ENCODE measurements around the gene ZNF474. TPM values are rescaled to one million over a fixed set of nuclear protein-coding genes. Genes with fewer than 3 reads are reported as not detected.

Gene ZNF474
- total and polyA plus RNA-seq, 2 donors (not counting 1 experiment from before 2014, with no cell fraction given), result 0.12 TPM; not detected in 1

DNA sequence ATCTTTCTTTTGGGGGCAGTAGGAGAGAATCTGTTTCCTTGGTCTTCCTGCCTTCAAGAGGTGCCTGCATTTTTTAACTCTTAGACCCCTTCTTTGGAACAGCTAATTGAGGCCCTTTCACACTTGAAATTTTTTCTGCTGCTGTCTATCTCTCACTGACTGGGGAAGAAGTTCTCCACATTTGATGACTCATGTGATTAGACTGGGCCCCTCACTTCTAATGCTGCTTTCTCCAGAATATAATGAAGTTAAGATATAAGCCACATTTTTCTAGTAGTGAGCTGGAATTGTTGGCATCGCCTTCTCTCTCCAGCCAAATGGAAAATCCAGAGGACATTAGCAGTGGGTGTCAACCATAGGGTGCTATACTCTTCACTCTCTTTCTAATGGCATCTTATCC is 12.4 kb downstream of the ZNF474 start:
- H3K27ac Mint-ChIP-seq, result no peak overlapping the region
- ChIA-PET CTCF (interaction anchor here (0.6 kb wide), 1 partner anchor 10 kb away, joined by 4 read pairs; no protein-coding TSS in a partner anchor), POLR2A (no interaction called here)
- Histone ChIP-seq H3K4me1 (ENCODE audit: control insufficient read depth in 2 of 2, insufficient read depth in 2 of 2, low read length in 2 of 2) (no peaks in the 10 kb centered on the region), H3K4me3 (ENCODE audit: control extremely low read depth in 1 of 5, extremely low read depth in 1 of 5, insufficient read depth in 1 of 5, low read depth in 2 of 5, low read length in 4 of 5) (no peak overlapping the region), H3K4me2 (replicated peaks; ENCODE audit: low read depth, low read length, poor library complexity, severe bottlenecking) (no peak overlapping the region), H3K9me3 (ENCODE audit: control extremely low read depth in 1 of 3, control insufficient read depth in 2 of 3, insufficient read depth in 1 of 3, low read length in 2 of 3) (no peaks in the 10 kb centered on the region), H4K20me1 (ENCODE audit: control insufficient read depth, insufficient read depth, low read length, poor library complexity, severe bottlenecking) (no peaks in the 10 kb centered on the region), H3K27ac (ENCODE audit: low read length in 2 of 2) (no peak overlapping the region), H2AFZ (ENCODE audit: insufficient read depth, low read depth, low read length, poor library complexity, severe bottlenecking) (no peak overlapping the region), H3K36me3 (replicated peaks in 1 of 2; ENCODE audit: control extremely low read depth in 1 of 2, control insufficient read depth in 1 of 2, extremely low read depth in 1 of 2, insufficient read depth in 2 of 2, low read length in 1 of 2) (no peaks in the 10 kb centered on the region), H3K27me3 (replicated peaks in 1 of 4; ENCODE audit: control extremely low read depth in 1 of 4, control insufficient read depth in 3 of 4, insufficient read depth in 4 of 4, low read length in 3 of 4) (no peaks in the 10 kb centered on the region), H3K79me2 (ENCODE audit: control insufficient read depth, insufficient read depth, low read length) (no peaks in the 10 kb centered on the region), H3K9ac (ENCODE audit: low read length) (no peak overlapping the region)
- intact Hi-C loops (cut with micrococcal nuclease), result no loop called here
- no peak for ATAC-seq (ENCODE audit: low read depth)
- H3K4me1 Mint-ChIP-seq, result no peaks in the 10 kb centered on the region
- H3K9me3 Mint-ChIP-seq (ENCODE audit: insufficient read depth), result peaks cover 2% of the 10 kb centered on the region
- H3K4me3 Mint-ChIP-seq, result no peak overlapping the region
- no peak for DNase-seq
- TF ChIP-seq EZH2 (IDR thresholded peaks at IDR 0.05; ENCODE audit: borderline replicate concordance, insufficient read depth, low read depth, low read length, poor library complexity, severe bottlenecking), result no peak
- TF ChIP-seq, protein P1, sequence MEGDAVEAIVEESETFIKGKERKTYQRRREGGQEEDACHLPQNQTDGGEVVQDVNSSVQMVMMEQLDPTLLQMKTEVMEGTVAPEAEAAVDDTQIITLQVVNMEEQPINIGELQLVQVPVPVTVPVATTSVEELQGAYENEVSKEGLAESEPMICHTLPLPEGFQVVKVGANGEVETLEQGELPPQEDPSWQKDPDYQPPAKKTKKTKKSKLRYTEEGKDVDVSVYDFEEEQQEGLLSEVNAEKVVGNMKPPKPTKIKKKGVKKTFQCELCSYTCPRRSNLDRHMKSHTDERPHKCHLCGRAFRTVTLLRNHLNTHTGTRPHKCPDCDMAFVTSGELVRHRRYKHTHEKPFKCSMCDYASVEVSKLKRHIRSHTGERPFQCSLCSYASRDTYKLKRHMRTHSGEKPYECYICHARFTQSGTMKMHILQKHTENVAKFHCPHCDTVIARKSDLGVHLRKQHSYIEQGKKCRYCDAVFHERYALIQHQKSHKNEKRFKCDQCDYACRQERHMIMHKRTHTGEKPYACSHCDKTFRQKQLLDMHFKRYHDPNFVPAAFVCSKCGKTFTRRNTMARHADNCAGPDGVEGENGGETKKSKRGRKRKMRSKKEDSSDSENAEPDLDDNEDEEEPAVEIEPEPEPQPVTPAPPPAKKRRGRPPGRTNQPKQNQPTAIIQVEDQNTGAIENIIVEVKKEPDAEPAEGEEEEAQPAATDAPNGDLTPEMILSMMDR (IDR thresholded peaks at IDR 0.05), result no peak
- peaks cover 6% of the 10 kb centered on the region for H3K27me3 Mint-ChIP-seq
- WGBS (ENCODE audit: insufficient coverage), result no CpG with 5 or more reads among the region's 1 CpG

DNA sequence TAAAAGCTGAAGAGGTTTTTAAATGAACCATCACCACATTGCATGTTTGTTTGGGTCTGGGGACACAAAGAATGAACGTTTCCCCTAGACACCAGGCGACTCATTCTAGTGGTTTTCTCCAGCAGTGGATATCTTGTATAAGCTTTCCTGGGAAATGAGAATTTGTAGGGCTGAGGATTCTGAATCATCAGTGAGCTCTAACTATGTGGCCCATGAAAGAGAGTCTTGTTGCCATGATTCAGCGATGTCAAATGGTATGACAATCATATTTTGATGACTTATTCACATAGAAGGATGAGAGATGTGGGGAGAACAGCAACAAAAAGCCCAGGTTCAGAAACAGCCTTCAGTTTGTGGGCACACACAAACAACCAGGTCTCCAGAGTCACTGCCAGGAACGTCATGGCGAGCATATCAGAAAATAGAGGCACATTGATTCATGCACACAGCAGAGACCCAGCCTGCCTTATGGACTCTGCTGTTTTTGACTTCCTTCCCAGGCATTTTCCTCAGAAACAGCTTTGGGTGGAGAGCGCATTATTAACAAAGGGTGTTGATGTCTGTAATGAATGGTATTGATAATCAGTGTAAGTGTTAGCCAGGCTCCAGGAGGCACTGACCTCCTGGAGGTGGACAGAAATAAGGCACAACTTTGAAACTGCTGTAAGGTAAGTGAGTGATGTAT is 13.3 kb downstream of the ZNF474 start:
- Histone ChIP-seq H3K9ac (ENCODE audit: low read length) (no peak overlapping the region), H3K9me3 (ENCODE audit: control extremely low read depth in 1 of 3, control insufficient read depth in 2 of 3, insufficient read depth in 1 of 3, low read length in 2 of 3) (no peaks in the 10 kb centered on the region), H3K4me1 (ENCODE audit: control insufficient read depth in 2 of 2, insufficient read depth in 2 of 2, low read length in 2 of 2) (no peaks in the 10 kb centered on the region), H3K36me3 (replicated peaks in 1 of 2; ENCODE audit: control extremely low read depth in 1 of 2, control insufficient read depth in 1 of 2, extremely low read depth in 1 of 2, insufficient read depth in 2 of 2, low read length in 1 of 2) (no peaks in the 10 kb centered on the region), H3K4me2 (replicated peaks; ENCODE audit: low read depth, low read length, poor library complexity, severe bottlenecking) (no peak overlapping the region), H3K27me3 (replicated peaks in 1 of 4; ENCODE audit: control extremely low read depth in 1 of 4, control insufficient read depth in 3 of 4, insufficient read depth in 4 of 4, low read length in 3 of 4) (no peaks in the 10 kb centered on the region), H4K20me1 (ENCODE audit: control insufficient read depth, insufficient read depth, low read length, poor library complexity, severe bottlenecking) (no peaks in the 10 kb centered on the region), H3K4me3 (ENCODE audit: control extremely low read depth in 1 of 5, extremely low read depth in 1 of 5, insufficient read depth in 1 of 5, low read depth in 2 of 5, low read length in 4 of 5) (no peak overlapping the region), H2AFZ (ENCODE audit: insufficient read depth, low read depth, low read length, poor library complexity, severe bottlenecking) (no peak overlapping the region), H3K79me2 (ENCODE audit: control insufficient read depth, insufficient read depth, low read length) (no peaks in the 10 kb centered on the region), H3K27ac (ENCODE audit: low read length in 2 of 2) (no peak overlapping the region)
- WGBS (ENCODE audit: insufficient coverage), result 95% methylated on average over 5 of the region's 6 CpGs
- POLR2A ChIA-PET, result no interaction called here
- Mint-ChIP-seq H3K4me1 (no peaks in the 10 kb centered on the region), H3K4me3 (no peak overlapping the region), H3K27ac (no peak overlapping the region), H3K27me3 (peaks cover under 1% of the 10 kb centered on the region), H3K9me3 (ENCODE audit: insufficient read depth) (no peaks in the 10 kb centered on the region)
- TF ChIP-seq, protein P1 (IDR thresholded peaks at IDR 0.05), result no peak
- TF ChIP-seq EZH2 (IDR thresholded peaks at IDR 0.05; ENCODE audit: borderline replicate concordance, insufficient read depth, low read depth, low read length, poor library complexity, severe bottlenecking), result no peak
- DNase-seq (no peak), ATAC-seq (ENCODE audit: low read depth) (no peak)
- CTCF ChIA-PET, result interaction anchor here (0.6 kb wide), 1 partner anchor 9 kb away, joined by 4 read pairs; no protein-coding TSS in a partner anchor
- intact Hi-C loops (cut with micrococcal nuclease), result no loop called here

Measured in B cell (primary cell).